ENCODE measurements around the gene ZFP36L1.

ZFP36L1 gene

DNA sequence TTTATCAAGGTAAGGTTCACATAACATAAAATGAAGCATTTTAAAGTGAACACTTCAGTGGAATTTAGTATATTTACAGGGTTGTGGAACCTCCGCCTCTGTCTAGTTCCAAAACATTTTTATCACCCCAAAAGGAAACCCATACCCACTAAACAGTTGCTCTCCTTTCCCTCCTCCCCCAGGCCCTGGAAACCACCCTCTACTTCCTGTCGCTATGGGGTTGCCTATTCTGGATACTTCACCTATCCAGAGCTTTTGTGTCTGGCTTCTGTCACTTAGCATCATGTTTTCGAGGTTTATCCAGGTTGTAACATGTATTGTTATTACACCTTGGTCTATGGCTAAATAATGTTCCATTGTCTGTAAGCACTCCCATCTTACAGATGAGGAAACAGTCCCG is 27.7 kb upstream of the ZFP36L1 start:
- TF ChIP-seq, protein P1, sequence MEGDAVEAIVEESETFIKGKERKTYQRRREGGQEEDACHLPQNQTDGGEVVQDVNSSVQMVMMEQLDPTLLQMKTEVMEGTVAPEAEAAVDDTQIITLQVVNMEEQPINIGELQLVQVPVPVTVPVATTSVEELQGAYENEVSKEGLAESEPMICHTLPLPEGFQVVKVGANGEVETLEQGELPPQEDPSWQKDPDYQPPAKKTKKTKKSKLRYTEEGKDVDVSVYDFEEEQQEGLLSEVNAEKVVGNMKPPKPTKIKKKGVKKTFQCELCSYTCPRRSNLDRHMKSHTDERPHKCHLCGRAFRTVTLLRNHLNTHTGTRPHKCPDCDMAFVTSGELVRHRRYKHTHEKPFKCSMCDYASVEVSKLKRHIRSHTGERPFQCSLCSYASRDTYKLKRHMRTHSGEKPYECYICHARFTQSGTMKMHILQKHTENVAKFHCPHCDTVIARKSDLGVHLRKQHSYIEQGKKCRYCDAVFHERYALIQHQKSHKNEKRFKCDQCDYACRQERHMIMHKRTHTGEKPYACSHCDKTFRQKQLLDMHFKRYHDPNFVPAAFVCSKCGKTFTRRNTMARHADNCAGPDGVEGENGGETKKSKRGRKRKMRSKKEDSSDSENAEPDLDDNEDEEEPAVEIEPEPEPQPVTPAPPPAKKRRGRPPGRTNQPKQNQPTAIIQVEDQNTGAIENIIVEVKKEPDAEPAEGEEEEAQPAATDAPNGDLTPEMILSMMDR (IDR thresholded peaks at IDR 0.05) = no peak

DNA sequence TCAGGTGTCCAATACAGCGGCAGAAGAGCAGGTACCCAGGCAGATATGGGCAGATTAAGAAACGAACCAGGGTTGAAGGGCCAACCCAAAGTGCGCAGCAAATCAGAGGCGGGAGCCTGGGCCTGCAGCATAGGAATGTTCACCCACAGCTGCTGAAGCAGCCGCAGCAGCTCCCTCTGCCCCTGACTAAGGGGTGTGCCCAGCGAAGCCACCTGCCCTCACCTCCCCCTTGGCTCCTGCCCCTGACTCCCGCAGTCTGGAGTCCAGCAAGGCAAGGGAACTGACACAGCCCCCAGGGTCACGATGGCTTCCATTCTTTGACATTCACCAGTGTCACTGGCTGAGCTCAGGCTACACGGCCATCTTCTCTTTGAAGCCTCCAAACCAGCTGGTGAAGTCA is 27.3 kb upstream of the ZFP36L1 start:
- TF ChIP-seq, protein P1 (IDR thresholded peaks at IDR 0.05) = no peak

DNA sequence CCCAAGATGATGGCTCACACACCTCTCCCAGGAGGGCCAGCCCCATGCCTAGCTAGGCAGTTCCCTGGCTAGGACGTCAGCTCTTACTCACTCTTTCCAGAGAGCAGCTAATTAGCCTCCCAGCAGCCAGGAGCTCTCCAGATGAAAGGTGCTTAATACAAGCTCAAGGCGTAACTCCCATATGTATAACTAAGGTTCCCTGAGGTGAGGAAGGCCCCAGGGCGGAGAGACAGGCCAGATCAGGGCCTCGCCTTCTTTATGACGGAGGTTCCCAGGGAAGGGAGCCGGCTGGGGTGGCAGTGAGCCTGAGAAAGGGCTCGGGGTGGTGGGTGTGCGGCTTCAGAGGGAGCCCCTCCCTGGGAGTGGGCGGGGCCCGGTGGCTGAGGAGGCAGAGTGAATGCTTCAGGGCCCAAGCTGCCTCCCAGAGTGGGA is 26.4 kb upstream of the ZFP36L1 start:
- TF ChIP-seq, protein P1 (IDR thresholded peaks at IDR 0.05) = no peak

DNA sequence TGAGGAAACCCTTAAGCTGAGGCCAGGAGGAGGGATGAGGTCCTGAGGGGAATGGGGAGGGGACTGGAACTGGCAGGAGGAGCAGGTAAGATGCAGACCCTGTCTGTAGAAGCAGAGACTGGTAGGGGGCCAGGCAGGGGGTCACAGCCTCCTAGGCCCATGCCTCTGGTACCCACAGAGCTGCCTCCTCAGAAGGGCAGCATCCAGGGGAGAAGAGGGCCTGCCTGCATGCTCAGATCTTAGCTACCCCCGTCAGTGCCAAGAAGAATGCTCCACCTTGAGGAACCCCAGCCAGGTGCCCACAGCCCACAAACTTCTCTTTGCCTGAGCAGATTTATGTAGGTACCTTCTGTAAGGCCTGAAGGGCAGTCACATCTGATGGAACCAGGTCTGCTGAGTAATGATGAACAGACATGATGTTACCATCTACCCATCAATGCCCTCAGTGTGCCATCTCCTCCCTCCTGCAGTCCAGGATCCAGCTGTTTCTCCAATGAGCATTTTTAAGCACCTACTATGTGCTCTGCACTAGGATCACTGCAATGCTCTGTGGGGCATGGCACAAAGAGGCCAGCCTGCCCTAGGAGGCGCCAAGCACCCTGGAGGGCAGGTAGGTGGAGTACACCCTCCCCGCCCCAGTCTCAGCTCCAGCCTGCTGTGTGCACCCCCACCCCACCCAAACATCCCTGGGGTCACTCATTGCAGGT is 24.8 kb upstream of the ZFP36L1 start:
- TF ChIP-seq, protein P1 (IDR thresholded peaks at IDR 0.05) = no peak

DNA sequence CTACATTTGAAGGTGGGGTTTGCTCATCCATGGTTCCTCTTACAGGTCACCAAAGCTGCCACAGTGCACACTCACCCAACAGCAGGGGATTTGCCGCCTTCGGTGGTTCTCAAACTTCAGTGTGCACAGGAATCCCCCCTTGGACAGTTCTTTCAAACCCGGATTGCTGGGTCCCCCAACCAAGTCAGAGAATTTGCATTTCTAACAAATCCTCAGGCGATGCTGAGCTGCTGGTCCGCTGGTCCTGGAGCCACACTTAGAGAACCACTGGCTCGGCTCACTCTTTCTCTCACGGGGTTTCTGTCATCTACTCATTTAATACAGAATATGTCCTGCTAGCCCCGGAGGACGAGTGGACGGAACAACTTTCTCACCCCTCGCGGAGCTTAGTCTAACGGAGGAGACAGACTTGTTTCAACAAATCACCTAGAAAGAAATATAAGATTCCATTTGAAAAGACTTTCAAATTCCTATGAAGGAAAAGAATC is 24.1 kb upstream of the ZFP36L1 start:
- TF ChIP-seq, protein P1 (IDR thresholded peaks at IDR 0.05) = peak; percentile 49

DNA sequence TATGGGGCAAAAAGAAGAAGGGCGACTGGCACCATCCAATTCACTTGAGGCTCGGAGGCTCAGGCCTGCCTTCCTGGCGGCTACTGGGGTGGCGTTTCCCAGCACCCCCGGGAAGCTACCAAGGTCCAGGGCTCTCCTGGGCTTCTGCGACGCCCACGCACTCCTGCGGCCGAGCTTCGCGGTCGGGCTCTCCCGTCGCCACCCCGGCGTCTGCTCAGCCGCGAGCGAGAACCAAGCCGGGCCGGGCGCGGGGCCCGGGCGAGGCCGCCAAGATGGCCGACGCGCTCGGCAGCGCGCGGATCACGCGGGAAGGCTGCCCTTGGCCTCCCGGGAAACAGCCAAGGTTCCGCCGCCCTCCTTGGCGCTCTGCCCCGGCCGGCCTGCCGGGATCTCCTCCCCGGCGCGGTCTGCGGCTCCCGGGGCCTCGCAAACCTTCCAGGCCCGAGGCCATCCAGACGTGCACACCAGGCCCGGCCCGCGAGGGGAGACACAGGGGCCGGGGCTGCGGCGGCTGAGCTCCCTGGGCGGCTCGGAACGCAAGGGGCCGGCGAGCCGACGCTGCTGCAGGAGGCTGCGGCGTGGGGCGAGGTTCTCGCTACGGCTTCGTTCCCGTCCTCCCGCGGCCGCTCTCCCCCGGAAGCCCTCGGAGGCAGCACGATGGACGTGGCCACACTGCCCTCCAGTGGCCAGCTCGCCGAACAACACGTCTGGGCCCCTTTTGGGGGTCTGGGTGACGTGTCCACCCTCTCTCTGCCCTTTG is 23.5 kb upstream of the ZFP36L1 start:
- TF ChIP-seq, protein P1 (IDR thresholded peaks at IDR 0.05) = peak; percentile 91

DNA sequence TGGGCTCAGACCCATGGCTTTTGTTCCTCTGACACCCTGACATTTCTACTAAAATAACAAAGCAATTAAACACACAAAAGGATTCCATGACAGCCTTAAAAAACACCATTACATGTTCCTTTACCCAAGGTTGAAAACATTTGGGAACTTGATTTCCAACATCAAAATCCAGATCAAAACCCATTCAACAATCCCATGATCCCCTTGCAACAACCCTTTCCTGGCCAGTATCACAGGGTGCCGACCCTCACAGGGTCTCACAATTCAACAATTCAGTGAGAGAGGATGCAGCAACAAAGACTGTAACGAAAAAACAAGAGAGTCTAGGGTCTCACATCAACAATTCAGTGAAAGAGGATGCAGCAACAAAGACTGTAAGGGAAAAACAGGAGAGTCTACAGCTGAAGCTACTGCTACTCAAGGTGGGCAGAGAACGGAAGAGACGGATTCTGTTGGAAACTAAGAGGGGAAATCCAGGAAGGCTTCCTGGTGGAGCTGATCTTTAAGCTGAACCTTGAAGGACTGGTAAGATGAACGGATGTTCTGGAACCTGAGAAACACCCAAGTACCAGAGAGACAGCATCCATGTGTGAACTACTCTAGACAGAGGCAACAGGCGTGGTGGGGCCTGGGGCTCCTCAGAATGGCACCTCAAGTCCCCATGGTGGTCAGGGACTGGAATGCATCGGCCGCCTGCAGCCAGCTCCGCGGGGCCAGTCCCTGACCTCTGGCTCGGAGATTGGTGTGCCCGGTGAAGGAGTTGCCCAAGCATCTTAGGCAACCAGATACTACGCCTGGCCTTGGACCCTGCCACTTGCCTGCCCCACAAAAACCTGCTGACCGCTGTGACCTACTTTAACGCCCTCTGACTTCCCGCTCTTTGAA is 22.7 kb upstream of the ZFP36L1 start:
- TF ChIP-seq, protein P1 (IDR thresholded peaks at IDR 0.05) = no peak

All from LNCAP (cell line).